LNCAP (cell line): Measurements from ENCODE around the gene CRYBA4.

Experiments
- CTCF ChIP-seq: fragments of 450-650 bp; IDR thresholded peaks from 2 replicates; pipeline ENCODE4 v1.5.1; 2017; ENCODE audit warnings: mild to moderate bottlenecking

CRYBA4 gene

DNA sequence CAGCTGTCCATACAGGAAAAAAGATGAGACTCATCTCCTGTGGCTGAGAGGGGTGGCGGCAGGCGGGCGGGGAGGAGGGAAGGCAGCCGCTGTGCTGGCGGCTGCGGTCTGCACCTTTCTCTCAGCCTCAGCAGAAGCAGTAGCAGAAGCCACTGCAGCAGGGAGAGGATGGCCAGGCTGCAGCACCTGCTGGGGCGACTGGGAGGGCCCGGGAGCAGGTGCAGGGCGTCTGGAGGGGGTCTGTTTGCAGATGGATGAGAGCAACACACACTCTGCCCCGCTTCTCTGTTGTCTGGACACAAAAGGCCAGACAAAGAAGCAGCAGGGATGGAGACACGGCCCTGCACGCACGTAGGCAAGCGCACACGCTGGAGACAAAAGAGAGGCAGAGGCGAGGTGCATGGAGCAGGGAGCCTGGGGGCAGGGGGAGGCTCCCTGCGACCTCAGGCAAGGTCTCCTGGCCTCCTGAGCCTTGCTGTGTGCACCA, 26.3 kb downstream of the CRYBA4 start:
- TF ChIP-seq CTCF, result no peak

DNA sequence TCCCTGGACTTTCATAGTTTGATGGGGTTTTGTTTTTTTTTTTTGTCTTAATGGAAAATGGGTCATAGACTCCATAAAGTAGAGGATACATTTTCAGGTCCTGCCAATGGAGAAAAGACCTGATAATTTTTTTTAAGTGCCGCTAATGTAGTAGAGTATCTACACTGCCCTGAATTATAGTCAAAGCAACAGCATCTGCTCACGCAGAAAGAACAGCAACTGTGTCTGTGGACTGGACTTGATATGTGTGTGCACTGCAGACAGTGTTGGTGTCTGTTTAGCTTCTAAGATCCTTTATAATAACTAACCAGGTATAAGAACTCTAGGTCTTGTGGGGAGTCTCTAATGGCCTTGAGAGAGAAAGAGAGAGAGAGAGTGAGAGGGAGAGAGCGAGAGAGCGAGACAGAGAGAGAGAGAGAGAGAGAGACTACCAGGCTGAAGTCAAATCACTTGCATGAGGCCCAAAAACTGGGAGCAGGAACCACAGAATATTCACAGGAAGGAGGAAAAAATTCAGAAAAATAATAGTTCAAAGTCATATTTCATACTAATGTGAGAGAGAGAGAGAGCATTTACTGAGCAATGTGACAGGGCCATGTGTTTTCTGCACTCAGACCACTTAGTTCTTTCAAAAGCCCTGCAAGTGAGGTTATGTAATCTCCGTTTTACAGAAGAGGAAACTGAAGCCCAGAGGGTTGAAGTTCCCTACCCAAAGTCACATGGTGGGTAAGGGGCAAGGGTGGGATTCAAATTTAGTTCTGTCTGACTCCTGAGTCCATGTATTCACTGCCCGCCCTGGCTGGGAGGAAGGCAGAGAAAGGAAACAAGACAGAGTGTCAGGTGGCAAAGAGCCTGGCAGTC, 27.0 kb downstream of the CRYBA4 start:
- TF ChIP-seq CTCF, result no peak

GRCh38 chr22:26650722-26651421, 29.1 kb downstream of the CRYBA4 start:
- TF ChIP-seq CTCF, result no peak

DNA sequence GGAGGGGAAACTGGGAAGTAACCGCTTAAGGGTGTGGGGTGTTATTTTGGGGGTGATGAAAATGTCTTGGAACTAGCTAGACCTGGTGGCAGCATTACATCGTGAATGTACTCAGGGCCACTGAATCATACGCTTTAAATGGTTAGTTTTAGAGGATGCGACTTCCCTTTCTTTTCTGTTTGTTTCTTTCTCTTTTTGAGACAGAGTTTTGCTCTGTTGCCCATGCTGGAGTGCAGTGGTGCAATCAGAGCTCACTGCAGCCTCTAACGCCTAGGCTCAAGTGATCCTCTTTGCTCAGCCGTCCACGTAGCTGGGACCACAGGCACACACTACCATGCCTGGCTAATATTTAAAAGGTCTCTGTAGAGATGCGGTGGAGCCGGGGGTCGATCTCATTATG, 30.1 kb downstream of the CRYBA4 start:
- TF ChIP-seq CTCF, result no peak

DNA sequence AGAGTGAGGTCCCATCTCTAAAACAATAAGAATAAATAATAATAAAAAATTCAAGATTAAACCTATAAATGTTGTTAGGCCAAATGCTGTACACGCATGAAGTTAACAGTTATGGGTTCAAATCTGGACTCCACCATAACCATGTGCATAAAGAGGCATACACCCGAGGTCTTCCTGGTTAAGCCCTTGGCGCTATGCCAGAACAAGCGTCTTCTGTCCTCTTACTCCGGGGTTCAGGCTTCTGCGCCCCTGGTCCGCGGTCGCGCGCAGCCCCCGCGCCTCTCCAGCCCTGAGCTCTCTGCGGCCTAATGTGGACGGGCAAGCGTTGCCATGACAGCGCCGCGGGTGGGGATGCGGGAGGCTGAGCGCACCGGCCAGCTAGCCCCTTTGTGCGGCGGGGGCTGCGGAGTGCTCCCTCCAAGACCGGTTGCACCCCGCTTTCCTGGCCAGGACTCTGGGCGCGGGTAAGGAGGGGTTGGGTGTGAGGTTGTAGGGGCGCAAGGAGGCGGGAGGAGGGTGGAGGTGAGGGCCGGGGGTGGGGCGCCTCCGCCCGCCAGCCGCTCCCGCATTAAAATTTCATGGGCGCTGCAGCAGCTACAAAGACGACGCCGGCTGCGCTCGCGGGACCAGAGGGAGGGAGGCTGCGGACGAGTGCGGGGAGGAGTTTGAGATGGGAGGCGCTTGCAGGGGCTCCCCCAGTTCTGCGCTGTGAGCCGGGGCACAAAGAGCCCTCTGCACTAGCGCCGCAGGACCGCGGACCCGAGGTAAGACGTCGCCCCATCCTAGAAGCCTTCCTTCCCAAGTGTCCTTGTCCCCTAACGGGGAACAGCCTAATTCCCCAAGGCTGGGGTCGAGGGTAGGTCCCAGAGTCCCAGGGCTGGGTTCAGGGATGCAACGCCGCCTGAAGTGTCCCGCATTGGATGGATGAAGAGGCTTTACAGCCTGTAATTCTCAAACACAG, 35.4 kb downstream of the CRYBA4 start, which contains the start of gene MIAT:
TSS of gene MIAT (plus strand) at position 698 of the 961 bp plus-strand sequence.
- no peak for TF ChIP-seq CTCF

DNA sequence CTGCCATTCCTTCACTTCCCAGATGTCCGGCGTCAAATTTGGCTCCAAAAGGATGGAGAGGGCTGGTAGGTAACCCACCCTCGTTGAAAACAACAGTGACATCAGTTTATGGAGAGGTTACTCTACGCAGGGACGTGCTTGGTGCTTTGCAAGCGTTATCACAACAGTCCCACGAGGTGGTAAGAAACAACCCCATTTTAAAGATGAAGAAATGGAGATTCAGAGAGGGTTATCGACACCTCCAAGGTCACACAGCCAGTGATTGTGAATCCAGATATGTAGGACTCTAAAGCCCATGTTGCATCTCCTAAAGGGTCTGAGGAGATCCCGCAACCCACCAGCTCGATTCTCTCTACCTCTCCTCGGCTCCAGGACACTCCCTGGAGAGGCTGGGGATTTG, 36.4 kb downstream of the CRYBA4 start:
- TF ChIP-seq CTCF, result no peak
